ENCODE measurements around the gene BCR. TPM values are rescaled to one million over a fixed set of nuclear protein-coding genes. Genes with fewer than 3 reads are reported as not detected.
"Not testable (repeated sequence)": the region's sequence is repeated elsewhere in the genome, so short reads cannot be mapped to it uniquely, and the experiment has no call there.

The BCR gene
- total RNA-seq, 2 experiments from 2014 or later, result 42.2 to 51.3 TPM

GRCh38 chr22:23322497-23323080, 142.3 kb downstream of the BCR start:
- peak; percentile 22; the same call in 1 of the 2 replicates for TF ChIP-seq CTCF (conservative IDR thresholded peaks at IDR 0.05; ENCODE audit: low read length)
- H3K79me2 ChIP-seq (ENCODE audit: insufficient read depth, low read depth, low read length); POLR2A ChIA-PET; BruUV-seq (replicated peaks); H2AFZ ChIP-seq (ENCODE audit: low read length); H3K36me3 ChIP-seq (ENCODE audit: insufficient read depth, low read length); H3K27ac ChIP-seq (ENCODE audit: low read depth, low read length, poor library complexity, severe bottlenecking); H3K9me2 ChIP-seq (ENCODE audit: insufficient read depth, low read length); H3K4me3 ChIP-seq (ENCODE audit: low read depth, low read length, poor library complexity, severe bottlenecking); DNase-seq (ENCODE audit: low spot score); H3K4me1 ChIP-seq (ENCODE audit: insufficient read depth, low read length, poor library complexity, severe bottlenecking); H3K4me2 ChIP-seq (ENCODE audit: low read length); H3K9me3 ChIP-seq (ENCODE audit: low read length); H4K20me1 ChIP-seq (ENCODE audit: insufficient read depth, low read length): not testable (repeated sequence)
- intact Hi-C loops (cut with micrococcal nuclease; ENCODE audit: unreplicated experiment), result loop anchor here (5.0 kb wide), 1 partner anchor 215 kb away; no protein-coding TSS in a partner anchor
- CTCF ChIA-PET (ENCODE audit: unreplicated experiment), result interaction anchor here (0.7 kb wide), 1 partner anchor 211 kb away, joined by 10 read pairs; no protein-coding TSS in a partner anchor

- BruUV-seq (replicated peaks); H3K36me3 ChIP-seq (ENCODE audit: insufficient read depth, low read length); CTCF ChIA-PET (ENCODE audit: unreplicated experiment); H3K9me3 ChIP-seq (ENCODE audit: low read length); H3K4me2 ChIP-seq (ENCODE audit: low read length); DNase-seq (ENCODE audit: low spot score); H3K4me1 ChIP-seq (ENCODE audit: insufficient read depth, low read length, poor library complexity, severe bottlenecking); H2AFZ ChIP-seq (ENCODE audit: low read length); H3K27ac ChIP-seq (ENCODE audit: low read depth, low read length, poor library complexity, severe bottlenecking); H3K79me2 ChIP-seq (ENCODE audit: insufficient read depth, low read depth, low read length); POLR2A ChIA-PET; H3K9me2 ChIP-seq (ENCODE audit: insufficient read depth, low read length); H3K4me3 ChIP-seq (ENCODE audit: low read depth, low read length, poor library complexity, severe bottlenecking); H4K20me1 ChIP-seq (ENCODE audit: insufficient read depth, low read length): not testable (repeated sequence)
- intact Hi-C loops (cut with micrococcal nuclease; ENCODE audit: unreplicated experiment), result loop anchor here (5.0 kb wide), 1 partner anchor 213 kb away; no protein-coding TSS in a partner anchor
These were observed 143.8 kb downstream of the BCR start for GRCh38 chr22:23323960-23324688.

GRCh38 chr22:23325183-23325582, 144.9 kb downstream of the BCR start:
- Histone ChIP-seq H3K4me3 (ENCODE audit: low read depth, low read length, poor library complexity, severe bottlenecking) (no peak overlapping the region), H3K36me3 (ENCODE audit: insufficient read depth, low read length) (no peaks in the 10 kb centered on the region), H3K9me2 (ENCODE audit: insufficient read depth, low read length) (no peaks in the 10 kb centered on the region), H3K4me1 (ENCODE audit: insufficient read depth, low read length, poor library complexity, severe bottlenecking) (no peaks in the 10 kb centered on the region), H3K79me2 (ENCODE audit: insufficient read depth, low read depth, low read length) (no peaks in the 10 kb centered on the region), H3K27ac (ENCODE audit: low read depth, low read length, poor library complexity, severe bottlenecking) (no peak overlapping the region), H4K20me1 (ENCODE audit: insufficient read depth, low read length) (no peaks in the 10 kb centered on the region), H3K9me3 (ENCODE audit: low read length) (no peaks in the 10 kb centered on the region), H3K4me2 (ENCODE audit: low read length) (no peak overlapping the region), H2AFZ (ENCODE audit: low read length) (no peak overlapping the region)
- BruUV-seq (replicated peaks), result no TSS peak
- ChIA-PET POLR2A (no interaction called here), CTCF (ENCODE audit: unreplicated experiment) (no interaction called here)
- intact Hi-C loops (cut with micrococcal nuclease; ENCODE audit: unreplicated experiment), result no loop called here
- TF ChIP-seq EZH2phosphoT487 (IDR thresholded peaks at IDR 0.05; ENCODE audit: borderline replicate concordance, low read depth, low read length) (no peak), CTCF (conservative IDR thresholded peaks at IDR 0.05; ENCODE audit: low read length) (no peak)
- DNase-seq (ENCODE audit: low spot score), result no peak

- POLR2A ChIA-PET; H3K9me2 ChIP-seq (ENCODE audit: insufficient read depth, low read length); H2AFZ ChIP-seq (ENCODE audit: low read length); H3K4me2 ChIP-seq (ENCODE audit: low read length); H3K79me2 ChIP-seq (ENCODE audit: insufficient read depth, low read depth, low read length); intact Hi-C loops (cut with micrococcal nuclease; ENCODE audit: unreplicated experiment); H3K36me3 ChIP-seq (ENCODE audit: insufficient read depth, low read length); H3K9me3 ChIP-seq (ENCODE audit: low read length); BruUV-seq (replicated peaks); DNase-seq (ENCODE audit: low spot score); H3K27ac ChIP-seq (ENCODE audit: low read depth, low read length, poor library complexity, severe bottlenecking); H4K20me1 ChIP-seq (ENCODE audit: insufficient read depth, low read length); H3K4me3 ChIP-seq (ENCODE audit: low read depth, low read length, poor library complexity, severe bottlenecking); H3K4me1 ChIP-seq (ENCODE audit: insufficient read depth, low read length, poor library complexity, severe bottlenecking); CTCF ChIA-PET (ENCODE audit: unreplicated experiment): not testable (repeated sequence)
These were observed 153.5 kb downstream of the BCR start for GRCh38 chr22:23333822-23334221.

GRCh38 chr22:23337672-23338071, 157.4 kb downstream of the BCR start:
- BruUV-seq (replicated peaks); intact Hi-C loops (cut with micrococcal nuclease; ENCODE audit: unreplicated experiment); CTCF ChIA-PET (ENCODE audit: unreplicated experiment); POLR2A ChIA-PET; H3K4me1 ChIP-seq (ENCODE audit: insufficient read depth, low read length, poor library complexity, severe bottlenecking); H4K20me1 ChIP-seq (ENCODE audit: insufficient read depth, low read length); H3K79me2 ChIP-seq (ENCODE audit: insufficient read depth, low read depth, low read length); H3K9me3 ChIP-seq (ENCODE audit: low read length); H3K27ac ChIP-seq (ENCODE audit: low read depth, low read length, poor library complexity, severe bottlenecking); H3K36me3 ChIP-seq (ENCODE audit: insufficient read depth, low read length); H3K4me3 ChIP-seq (ENCODE audit: low read depth, low read length, poor library complexity, severe bottlenecking); H3K9me2 ChIP-seq (ENCODE audit: insufficient read depth, low read length); DNase-seq (ENCODE audit: low spot score); H3K4me2 ChIP-seq (ENCODE audit: low read length); H2AFZ ChIP-seq (ENCODE audit: low read length): not testable (repeated sequence)
